Fibroblast of skin of right quadriceps (primary cell): ENCODE data around the gene CAPSL.
"Not testable (repeated sequence)": the region's sequence is repeated elsewhere in the genome, so short reads cannot be mapped to it uniquely, and the experiment has no call there.

Experiments
- DNase-seq: peaks from one replicate; pipeline ENCODE4 v3.0.0-alpha.2; 2013

The CAPSL gene

DNA sequence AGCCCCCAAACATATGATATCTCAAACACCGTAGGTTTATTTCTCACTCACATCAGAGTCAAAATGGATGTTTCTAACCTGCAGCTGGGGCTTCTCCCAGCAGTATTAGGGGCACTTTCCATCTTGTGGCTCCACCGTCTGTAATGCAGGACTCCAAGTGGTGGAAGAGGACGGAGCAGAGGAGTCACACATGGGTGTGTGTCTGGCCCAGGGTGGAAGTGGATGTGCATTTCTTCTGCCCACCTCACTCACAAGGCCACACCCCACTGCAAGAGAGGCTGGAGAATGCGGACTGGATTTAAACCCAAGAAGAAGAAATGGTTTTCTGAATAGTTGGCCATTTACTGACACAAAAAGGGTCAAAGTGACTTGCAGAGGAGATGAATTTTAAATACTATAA is 67.8 kb downstream of the CAPSL start:
- no peak for DNase-seq

DNA sequence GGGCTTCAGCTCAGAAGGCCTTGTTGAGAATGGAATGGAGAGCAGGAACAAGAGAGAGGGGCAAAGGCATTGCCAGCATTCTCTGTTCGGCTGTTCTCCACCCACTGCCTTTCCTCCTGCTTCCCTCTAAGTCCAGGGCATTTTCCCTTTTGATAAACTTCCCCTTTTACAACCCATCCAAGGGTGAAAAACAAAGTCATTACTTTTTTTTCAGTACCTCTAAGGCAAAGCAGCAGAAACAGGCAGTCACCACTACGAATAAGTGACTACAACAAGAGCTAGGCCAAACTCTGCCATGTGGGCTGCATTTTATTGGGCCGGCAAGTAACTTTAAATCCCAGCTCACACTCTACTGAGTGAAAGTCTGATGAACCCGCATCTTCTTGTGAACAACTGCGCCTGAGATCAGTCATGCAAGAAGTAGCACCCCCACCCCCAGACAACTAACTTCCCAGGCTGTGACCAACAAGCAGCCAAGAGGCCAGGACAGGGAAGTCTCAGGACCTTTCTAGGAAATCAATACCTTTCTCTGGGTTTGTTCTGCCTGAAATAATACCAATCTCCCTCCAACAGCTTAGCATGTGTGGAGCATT is 68.6 kb downstream of the CAPSL start:
- DNase-seq: no peak

DNA sequence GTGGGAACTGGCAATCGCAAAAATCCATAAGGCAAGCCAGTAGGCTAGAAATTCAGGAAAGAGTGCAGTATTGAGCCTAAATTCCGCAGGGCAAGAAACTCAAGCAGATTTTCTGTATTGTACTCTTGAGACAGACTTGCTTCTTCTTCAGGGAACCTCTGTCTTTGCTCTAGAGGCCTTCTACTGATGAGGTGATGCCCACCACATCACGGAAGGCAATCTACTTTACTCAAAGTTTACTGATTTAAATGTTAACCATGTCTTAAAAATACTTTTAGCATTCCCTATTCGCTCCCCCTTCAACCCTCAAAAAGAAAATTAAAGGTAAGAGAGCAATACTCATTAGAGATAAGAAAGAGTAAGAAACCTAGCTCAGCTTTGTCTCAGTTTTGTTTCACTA is 70.4 kb downstream of the CAPSL start:
- DNase-seq: no peak

DNA sequence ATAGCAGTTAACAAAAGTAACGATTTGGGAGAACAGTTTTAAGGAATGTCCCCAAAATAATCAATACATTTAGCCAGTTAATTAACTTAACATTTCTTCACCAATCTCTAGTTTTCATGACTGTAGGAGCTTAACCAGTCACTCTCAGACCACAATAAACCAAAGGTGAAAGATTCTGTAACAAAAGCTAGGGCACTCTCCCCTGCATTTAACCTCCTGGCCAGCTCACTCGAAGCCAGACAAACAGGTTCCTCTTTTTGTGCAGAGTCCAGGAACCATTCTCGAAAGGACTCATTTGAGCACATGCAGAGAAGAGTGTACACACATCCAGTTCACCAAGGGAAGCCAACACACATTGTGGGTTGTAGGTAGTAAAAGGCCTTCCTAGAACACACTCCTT is 75.3 kb downstream of the CAPSL start:
- no peak for DNase-seq

DNA sequence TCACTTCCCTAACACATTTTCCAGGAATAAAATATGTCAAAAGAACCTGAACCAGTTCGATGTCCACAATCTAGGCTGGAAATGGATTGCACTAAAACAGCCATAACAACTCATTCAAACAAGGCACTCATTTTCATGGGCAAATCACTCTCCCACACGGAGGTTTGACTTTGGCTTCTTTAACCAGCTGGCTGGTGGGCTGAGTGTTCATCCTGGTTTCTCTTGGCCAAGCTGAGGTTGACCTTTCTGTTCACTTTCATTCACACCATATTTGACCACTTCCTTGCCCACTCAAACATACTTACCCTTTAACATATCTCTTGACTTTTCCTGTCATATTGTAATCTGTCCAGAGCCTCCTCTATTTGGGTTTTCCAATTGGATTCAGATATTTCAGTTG is 76.3 kb downstream of the CAPSL start:
- no peak for DNase-seq

DNA sequence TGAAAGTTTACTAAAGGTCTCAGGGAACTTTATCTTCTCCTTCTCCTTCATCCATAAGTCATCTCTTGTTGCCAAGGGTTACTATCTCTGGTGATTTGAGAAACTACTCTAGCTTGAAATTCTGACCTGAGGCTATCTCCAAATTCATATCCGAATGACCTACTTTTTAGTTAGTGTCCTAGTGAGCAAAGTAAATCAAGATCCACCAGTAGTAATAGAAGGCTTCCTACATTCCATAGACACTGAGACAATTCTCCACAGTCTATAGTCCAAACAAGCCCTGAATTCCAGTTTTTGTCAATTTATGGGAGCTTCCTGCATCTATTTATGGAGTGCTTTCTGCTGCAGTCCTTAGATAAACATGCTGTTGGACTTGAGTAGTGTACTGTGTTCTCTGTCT is 76.7 kb downstream of the CAPSL start:
- DNase-seq: peak; percentile 53

DNA sequence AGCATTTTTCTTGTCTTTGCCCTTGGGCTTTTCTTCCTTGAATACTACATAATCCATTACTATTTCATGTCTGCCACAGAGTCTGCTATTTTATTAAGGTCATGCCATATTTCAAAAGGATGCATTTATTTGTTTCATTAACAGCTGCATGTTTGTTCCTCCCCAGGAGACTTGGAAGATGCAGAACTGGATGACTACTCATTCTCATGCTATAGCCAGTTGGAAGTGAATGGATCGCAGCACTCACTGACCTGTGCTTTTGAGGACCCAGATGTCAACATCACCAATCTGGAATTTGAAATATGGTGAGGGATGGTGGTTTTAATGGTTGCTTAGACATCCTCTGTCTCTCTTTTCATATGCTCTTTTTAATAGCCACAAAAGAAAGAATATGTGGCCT is 77.7 kb downstream of the CAPSL start:
- peak; percentile 79 for DNase-seq

DNA sequence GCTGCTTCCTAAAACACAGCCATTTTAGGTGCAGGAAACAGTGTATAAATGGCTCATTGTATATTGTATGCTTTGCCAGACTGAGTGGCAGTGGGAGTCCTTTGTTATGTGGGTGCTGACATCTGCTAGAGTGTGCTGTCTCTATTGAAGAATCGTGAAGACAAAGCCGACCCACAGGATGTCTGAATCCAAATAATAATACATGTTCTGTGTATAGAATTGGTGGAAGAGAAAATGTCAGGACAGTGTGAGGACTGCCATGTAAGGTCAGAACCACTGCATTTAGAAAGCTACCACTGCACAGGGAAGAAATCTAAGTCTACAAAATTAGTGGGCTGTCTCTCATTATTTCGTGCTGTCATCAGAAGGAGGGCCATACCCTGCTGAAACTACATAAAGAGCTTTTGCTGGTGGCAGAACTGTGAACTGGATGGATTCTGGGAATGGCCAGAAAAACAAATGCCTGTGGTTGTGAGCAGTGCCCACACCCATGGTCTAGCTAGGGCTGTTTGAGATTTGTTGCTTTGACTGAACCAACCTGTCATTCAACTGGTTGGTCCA is 79.2 kb downstream of the CAPSL start:
- DNase-seq: peak; percentile 62

DNA sequence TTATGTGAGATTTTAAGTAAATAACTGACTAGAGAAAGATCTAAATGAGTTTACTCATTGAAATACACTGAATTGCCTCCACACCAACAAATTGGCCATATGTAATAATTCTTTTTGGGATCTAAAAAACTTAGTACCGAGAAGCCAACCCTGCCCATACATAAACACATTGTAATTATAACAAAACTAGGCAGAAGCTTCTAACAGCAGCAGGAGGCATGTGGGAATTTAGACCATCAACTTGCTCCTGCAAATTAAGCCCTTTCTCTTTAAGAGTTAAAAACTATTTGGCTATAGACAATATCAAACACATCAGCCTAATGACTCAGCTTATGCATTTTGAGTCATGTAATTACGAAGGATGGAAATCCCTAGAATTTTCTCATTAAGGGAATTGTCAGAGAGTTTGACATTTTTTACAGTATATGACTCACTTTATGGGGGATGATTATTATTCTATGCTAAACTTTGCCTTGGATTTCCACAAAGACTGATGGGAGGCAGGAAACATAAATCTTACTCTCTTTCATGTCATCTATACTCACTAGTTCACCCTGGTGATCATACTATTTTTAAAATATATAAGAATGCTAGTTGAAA is 80.7 kb downstream of the CAPSL start:
- peak; percentile 96 for DNase-seq

DNA sequence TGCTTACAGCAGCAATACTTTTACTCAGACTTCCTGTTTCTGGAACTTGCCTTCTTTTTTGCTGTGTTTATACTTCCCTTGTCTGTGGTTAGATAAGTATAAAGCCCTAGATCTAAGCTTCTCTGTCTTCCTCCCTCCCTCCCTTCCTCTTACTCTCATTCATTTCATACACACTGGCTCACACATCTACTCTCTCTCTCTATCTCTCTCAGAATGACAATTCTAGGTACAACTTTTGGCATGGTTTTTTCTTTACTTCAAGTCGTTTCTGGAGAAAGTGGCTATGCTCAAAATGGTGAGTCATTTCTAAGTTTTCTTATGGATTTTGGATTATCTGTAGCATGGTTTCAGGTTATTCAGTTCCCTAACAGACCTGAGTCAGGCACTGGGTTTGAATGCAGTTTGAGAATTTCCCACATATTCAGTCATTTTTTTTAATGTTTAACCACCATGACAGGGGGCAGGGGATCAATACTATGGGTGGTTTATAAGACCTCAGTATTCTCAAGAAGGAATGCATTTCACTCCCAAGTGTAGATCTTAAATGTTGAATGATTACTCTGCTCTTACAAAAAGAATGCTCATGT is 81.6 kb downstream of the CAPSL start, which contains the start of gene IL7R:
Gene IL7R, plus strand, starts transcription at position 127 of the 587 bp plus-strand sequence. Its CDS starts 87 bp downstream, at position 214.
- peak; percentile 58 for DNase-seq

DNA sequence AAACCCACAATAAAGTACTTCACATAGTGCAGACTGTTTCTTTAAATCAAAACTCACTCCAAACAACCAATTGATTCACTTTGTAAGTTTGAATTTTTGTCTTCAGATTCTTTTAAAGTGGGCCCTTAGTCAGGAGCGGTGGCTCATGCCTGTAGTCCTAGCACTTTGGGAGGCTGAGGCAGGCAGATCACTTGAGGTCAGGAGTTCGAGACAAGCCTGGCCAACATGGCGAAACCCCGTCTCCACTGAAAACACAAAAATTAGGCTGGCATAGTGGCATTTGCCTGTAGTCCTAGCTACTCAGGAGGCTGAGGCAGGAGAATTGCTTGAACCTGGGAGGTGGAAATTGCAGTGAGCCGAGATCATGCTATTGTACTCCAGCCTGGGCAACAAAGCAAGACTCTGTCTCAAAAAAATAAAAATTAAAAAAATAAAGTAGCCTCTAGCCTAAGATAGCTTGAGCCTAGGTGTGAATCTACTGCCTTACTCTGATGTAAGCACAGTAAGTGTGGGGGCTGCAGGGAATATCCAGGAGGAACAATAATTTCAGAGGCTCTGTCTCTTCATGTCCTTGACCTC is 82.1 kb downstream of the CAPSL start:
- DNase-seq: not testable (repeated sequence)

DNA sequence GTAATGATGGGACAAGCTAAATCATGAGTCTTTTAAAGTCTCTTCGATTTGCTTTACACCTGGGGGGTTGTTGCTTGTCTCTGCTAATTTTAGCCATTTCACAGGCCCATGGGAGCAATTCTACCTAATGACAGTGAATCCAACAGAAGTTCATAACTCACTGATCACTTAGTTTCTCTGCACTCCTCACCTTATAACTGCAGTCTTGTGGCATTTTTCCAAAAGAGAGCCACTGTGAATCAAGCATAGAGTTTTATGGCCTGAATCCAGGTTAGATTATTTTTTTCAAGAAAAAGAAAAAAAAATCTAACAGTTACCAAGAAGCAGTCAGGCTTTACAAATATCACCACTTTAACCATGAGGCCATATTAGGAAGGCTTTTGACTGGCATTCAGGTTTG is 83.2 kb downstream of the CAPSL start:
- no peak for DNase-seq
